Measurements from ENCODE around the gene RASGRF1. TPM values are rescaled to one million over a fixed set of nuclear protein-coding genes. Genes with fewer than 3 reads are reported as not detected.

Gene RASGRF1
- total and polyA plus RNA-seq, 2 donors (not counting 1 experiment from before 2014, with no cell fraction given) = 0.09 TPM; not detected in 1

DNA sequence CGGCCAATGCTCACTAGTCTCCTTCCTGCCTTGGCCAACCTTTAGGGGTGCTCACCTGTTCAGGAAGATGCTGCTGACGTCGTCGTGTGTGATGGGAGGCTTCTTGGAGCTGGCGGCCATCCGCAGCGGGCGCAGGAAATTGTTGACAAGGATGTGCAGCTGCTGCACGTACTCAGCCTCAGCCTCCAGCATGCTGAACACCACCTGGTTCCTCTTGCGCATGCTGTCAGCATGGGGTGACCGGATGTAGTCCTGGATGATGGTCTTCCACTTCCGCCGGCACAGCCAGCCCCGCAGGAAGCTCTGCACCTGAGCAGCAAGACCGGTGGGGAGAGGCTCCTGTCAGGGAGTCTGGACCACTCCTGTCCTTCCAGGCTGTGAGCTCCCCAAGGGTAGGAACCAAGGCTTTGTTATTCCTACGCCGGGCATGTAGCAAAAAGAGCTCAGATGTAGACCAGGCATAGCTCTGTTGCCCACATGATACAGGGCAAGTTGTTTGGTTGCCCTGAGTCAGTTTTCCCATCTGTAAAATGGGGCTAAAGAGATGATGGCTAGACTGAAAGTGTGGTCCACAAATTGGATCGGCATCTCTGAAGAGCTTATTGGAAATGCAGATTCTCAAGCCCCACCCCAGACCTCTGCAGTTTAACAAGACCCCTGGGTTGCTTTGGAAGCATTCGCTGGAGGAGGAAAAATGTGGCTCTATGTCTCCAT, 43.7 kb downstream of the RASGRF1 start:
- no peak overlapping the region for H3K4me3 ChIP-seq (replicated peaks in 1 of 4; ENCODE audit: control extremely low read depth in 1 of 4, insufficient read depth in 1 of 4, low read depth in 3 of 4, low read length in 4 of 4)
- H3K27me3 ChIP-seq (ENCODE audit: control insufficient read depth, insufficient read depth, low read length) = no peaks in the 10 kb centered on the region
- H4K20me1 ChIP-seq (ENCODE audit: control insufficient read depth, extremely low read depth, insufficient read depth, low read length) = no peaks in the 10 kb centered on the region
- no peaks in the 10 kb centered on the region for H3K79me2 ChIP-seq (ENCODE audit: control insufficient read depth, insufficient read depth, low read length)
- no peak overlapping the region for H3K27ac ChIP-seq (ENCODE audit: insufficient read depth, low read length)
- H3K9me3 ChIP-seq (ENCODE audit: control insufficient read depth, insufficient read depth, low read depth, low read length) = no peaks in the 10 kb centered on the region
- TF ChIP-seq, protein P1, sequence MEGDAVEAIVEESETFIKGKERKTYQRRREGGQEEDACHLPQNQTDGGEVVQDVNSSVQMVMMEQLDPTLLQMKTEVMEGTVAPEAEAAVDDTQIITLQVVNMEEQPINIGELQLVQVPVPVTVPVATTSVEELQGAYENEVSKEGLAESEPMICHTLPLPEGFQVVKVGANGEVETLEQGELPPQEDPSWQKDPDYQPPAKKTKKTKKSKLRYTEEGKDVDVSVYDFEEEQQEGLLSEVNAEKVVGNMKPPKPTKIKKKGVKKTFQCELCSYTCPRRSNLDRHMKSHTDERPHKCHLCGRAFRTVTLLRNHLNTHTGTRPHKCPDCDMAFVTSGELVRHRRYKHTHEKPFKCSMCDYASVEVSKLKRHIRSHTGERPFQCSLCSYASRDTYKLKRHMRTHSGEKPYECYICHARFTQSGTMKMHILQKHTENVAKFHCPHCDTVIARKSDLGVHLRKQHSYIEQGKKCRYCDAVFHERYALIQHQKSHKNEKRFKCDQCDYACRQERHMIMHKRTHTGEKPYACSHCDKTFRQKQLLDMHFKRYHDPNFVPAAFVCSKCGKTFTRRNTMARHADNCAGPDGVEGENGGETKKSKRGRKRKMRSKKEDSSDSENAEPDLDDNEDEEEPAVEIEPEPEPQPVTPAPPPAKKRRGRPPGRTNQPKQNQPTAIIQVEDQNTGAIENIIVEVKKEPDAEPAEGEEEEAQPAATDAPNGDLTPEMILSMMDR (conservative IDR thresholded peaks at IDR 0.05 in 1 of 2, IDR thresholded peaks at IDR 0.05 in 1 of 2; ENCODE audit: low read depth in 1 of 2, low read length in 2 of 2) = no peak
- TF ChIP-seq EZH2 (IDR thresholded peaks at IDR 0.05; ENCODE audit: low read length, missing control alignments) = no peak
- no peak overlapping the region for H2AFZ ChIP-seq (ENCODE audit: low read length)
- no peak overlapping the region for H3K4me2 ChIP-seq (ENCODE audit: extremely low read depth, insufficient read depth, low read length)
- no peaks in the 10 kb centered on the region for H3K4me1 ChIP-seq (ENCODE audit: control insufficient read depth, extremely low read depth, insufficient read depth, low read length)
- no peak for DNase-seq (ENCODE audit: low read depth in 2 of 2)
- no peaks in the 10 kb centered on the region for H3K36me3 ChIP-seq (ENCODE audit: control insufficient read depth, insufficient read depth, low read length)
- no peak overlapping the region for H3K9ac ChIP-seq (ENCODE audit: insufficient read depth, low read length)

DNA sequence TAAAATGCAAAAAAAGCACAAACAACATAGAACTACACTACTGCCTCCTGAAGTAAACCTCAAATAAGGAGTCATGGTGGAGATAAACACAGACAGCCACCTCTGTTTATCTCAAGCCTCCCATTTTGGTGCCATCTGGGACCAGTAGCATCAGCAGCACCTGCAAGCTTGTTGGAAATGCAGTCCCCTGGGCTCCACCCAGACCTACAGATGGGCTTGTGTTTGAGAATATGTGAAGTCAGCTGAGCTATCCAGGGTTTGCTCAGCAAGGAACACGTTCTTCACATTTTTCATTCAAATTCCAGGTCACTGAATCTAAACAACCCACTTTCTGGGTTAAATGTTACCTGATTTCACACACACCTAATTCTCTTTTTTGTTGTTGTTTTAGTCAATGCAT, 45.5 kb downstream of the RASGRF1 start:
- H3K79me2 ChIP-seq (ENCODE audit: control insufficient read depth, insufficient read depth, low read length) = no peaks in the 10 kb centered on the region
- H3K27ac ChIP-seq (ENCODE audit: insufficient read depth, low read length) = no peak overlapping the region
- no peak for DNase-seq (ENCODE audit: low read depth in 2 of 2)
- H3K4me2 ChIP-seq (ENCODE audit: extremely low read depth, insufficient read depth, low read length) = no peak overlapping the region
- no peaks in the 10 kb centered on the region for H3K36me3 ChIP-seq (ENCODE audit: control insufficient read depth, insufficient read depth, low read length)
- no peak overlapping the region for H3K4me3 ChIP-seq (replicated peaks in 1 of 4; ENCODE audit: control extremely low read depth in 1 of 4, insufficient read depth in 1 of 4, low read depth in 3 of 4, low read length in 4 of 4)
- no peaks in the 10 kb centered on the region for H3K27me3 ChIP-seq (ENCODE audit: control insufficient read depth, insufficient read depth, low read length)
- no peak overlapping the region for H3K9ac ChIP-seq (ENCODE audit: insufficient read depth, low read length)
- H3K9me3 ChIP-seq (ENCODE audit: control insufficient read depth, insufficient read depth, low read depth, low read length) = no peaks in the 10 kb centered on the region
- H2AFZ ChIP-seq (ENCODE audit: low read length) = no peak overlapping the region
- TF ChIP-seq EZH2 (IDR thresholded peaks at IDR 0.05; ENCODE audit: low read length, missing control alignments) = no peak
- TF ChIP-seq, protein P1 (conservative IDR thresholded peaks at IDR 0.05 in 1 of 2, IDR thresholded peaks at IDR 0.05 in 1 of 2; ENCODE audit: low read depth in 1 of 2, low read length in 2 of 2) = no peak
- no peaks in the 10 kb centered on the region for H4K20me1 ChIP-seq (ENCODE audit: control insufficient read depth, extremely low read depth, insufficient read depth, low read length)
- no peaks in the 10 kb centered on the region for H3K4me1 ChIP-seq (ENCODE audit: control insufficient read depth, extremely low read depth, insufficient read depth, low read length)

DNA sequence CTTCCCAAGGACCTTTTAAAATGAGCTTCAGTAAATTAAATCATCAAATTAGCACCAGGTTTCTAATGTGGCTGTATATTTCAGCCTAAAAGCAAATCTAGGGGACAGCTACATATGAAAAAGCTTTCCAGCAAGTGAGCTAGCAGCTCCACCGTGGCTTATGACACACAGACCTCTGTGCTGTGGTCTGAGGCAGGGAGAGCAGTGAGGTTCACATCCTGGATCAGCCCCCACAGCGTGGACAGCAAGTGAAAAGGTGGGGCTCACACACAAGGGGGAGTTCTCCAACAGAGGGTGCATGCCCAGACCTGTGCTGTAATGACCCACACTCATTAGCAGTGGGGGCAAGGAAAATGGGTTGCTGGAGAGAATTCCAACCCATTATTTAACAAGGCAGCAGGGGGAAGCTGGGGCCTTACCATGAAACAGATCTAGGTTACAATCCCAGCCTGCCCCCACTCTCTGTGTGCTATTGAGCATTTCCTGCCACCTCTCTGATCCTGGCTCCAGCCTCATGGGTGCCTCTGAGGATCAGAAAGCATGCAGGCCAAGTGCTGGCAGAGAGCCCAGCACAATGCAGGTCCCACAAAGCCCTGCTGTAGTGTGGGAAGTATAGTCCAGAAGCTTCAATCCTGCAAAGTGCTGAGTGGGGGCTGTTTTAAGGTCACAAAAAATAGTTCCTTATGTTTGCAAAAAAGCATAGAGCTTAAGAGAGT, 48.2 kb downstream of the RASGRF1 start:
- Histone ChIP-seq H3K4me3 (replicated peaks in 1 of 4; ENCODE audit: control extremely low read depth in 1 of 4, insufficient read depth in 1 of 4, low read depth in 3 of 4, low read length in 4 of 4) (no peak overlapping the region), H4K20me1 (ENCODE audit: control insufficient read depth, extremely low read depth, insufficient read depth, low read length) (no peaks in the 10 kb centered on the region), H3K4me1 (ENCODE audit: control insufficient read depth, extremely low read depth, insufficient read depth, low read length) (no peaks in the 10 kb centered on the region), H3K36me3 (ENCODE audit: control insufficient read depth, insufficient read depth, low read length) (no peaks in the 10 kb centered on the region), H3K4me2 (ENCODE audit: extremely low read depth, insufficient read depth, low read length) (no peak overlapping the region), H3K9ac (ENCODE audit: insufficient read depth, low read length) (no peak overlapping the region), H2AFZ (ENCODE audit: low read length) (no peak overlapping the region), H3K79me2 (ENCODE audit: control insufficient read depth, insufficient read depth, low read length) (no peaks in the 10 kb centered on the region), H3K27ac (ENCODE audit: insufficient read depth, low read length) (no peak overlapping the region), H3K27me3 (ENCODE audit: control insufficient read depth, insufficient read depth, low read length) (no peaks in the 10 kb centered on the region), H3K9me3 (ENCODE audit: control insufficient read depth, insufficient read depth, low read depth, low read length) (no peaks in the 10 kb centered on the region)
- TF ChIP-seq EZH2 (IDR thresholded peaks at IDR 0.05; ENCODE audit: low read length, missing control alignments) = no peak
- TF ChIP-seq, protein P1 (conservative IDR thresholded peaks at IDR 0.05 in 1 of 2, IDR thresholded peaks at IDR 0.05 in 1 of 2; ENCODE audit: low read depth in 1 of 2, low read length in 2 of 2) = no peak
- no peak for DNase-seq (ENCODE audit: low read depth in 2 of 2)
